Activated CD4-positive, alpha-beta T cell treated with anti-CD3 and anti-CD28 coated beads for 4 hours (primary cell): Measurements from ENCODE around the gene RNASEH2B.

Experiments
- DNase-seq, 2 donors: peaks; one replicate each; pipeline ENCODE4 v3.0.0-alpha.2; 2020

The RNASEH2B gene

GRCh38 chr13:51000061-51000460 lies 90.5 kb downstream of the RNASEH2B start:
- no peak for DNase-seq

GRCh38 chr13:51000571-51001260 lies 91.1 kb downstream of the RNASEH2B start:
- DNase-seq, result no peak

- DNase-seq, result no peak
Observed at GRCh38 chr13:51001335-51001734, 91.7 kb downstream of the RNASEH2B start.

- no peak for DNase-seq
Observed at GRCh38 chr13:51002736-51003135, 93.1 kb downstream of the RNASEH2B start.

GRCh38 chr13:51003642-51004041 lies 94.1 kb downstream of the RNASEH2B start:
- DNase-seq, result no peak

- DNase-seq, result no peak
Observed at GRCh38 chr13:51004111-51004865, 94.7 kb downstream of the RNASEH2B start.

GRCh38 chr13:51004918-51005460 lies 95.4 kb downstream of the RNASEH2B start:
- DNase-seq, result no peak

- no peak for DNase-seq
Observed at GRCh38 chr13:51005566-51005965, 96.0 kb downstream of the RNASEH2B start.
